GM18498 (cell line): ENCODE results near the gene CD109.
"Not testable (repeated sequence)": the region's sequence is repeated elsewhere in the genome, so short reads cannot be mapped to it uniquely, and the experiment has no call there.

Experiments
- ATAC-seq: cut with Tn5 transposase; IDR thresholded peaks from one replicate; pipeline ENCODE4 v1.9.1; 2021; ENCODE audit warnings: mild to moderate bottlenecking, moderate library complexity; ENCODE audit not compliant: unreplicated experiment

The CD109 gene

GRCh38 chr6:73683574-73683973 is 12.4 kb upstream of the CD109 start:
- ATAC-seq = not testable (repeated sequence)

- no peak for ATAC-seq
Measured at GRCh38 chr6:73688351-73688750, 7.7 kb upstream of the CD109 start.

- no peak for ATAC-seq
Measured at GRCh38 chr6:73690056-73690455, 5.9 kb upstream of the CD109 start.

DNA sequence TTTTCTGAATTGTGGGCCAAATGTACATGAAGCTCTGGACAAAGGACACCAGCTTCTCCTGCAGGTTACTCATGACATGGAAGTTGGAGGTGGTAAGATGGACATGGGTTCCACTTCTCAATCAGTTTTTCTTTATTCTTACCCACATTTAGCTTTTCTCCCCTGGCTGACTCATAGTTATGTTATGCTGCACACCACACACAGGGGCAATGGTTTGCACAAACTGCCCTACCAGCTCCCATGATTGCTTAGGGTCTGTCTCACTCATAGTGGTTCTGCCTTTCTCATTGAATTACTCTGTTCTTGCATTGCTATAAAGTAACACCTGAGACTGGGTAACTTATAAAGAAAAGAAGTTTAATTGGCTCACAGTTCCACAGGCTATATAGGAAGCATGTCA is 4.5 kb upstream of the CD109 start:
- ATAC-seq = no peak

GRCh38 chr6:73694711-73695411 is 1.1 kb upstream of the CD109 start:
- ATAC-seq = no peak

GRCh38 chr6:73696966-73697655 is 1.1 kb downstream of the CD109 start:
- peak; percentile 47 for ATAC-seq

GRCh38 chr6:73699676-73700459 is 3.9 kb downstream of the CD109 start:
- ATAC-seq = no peak

DNA sequence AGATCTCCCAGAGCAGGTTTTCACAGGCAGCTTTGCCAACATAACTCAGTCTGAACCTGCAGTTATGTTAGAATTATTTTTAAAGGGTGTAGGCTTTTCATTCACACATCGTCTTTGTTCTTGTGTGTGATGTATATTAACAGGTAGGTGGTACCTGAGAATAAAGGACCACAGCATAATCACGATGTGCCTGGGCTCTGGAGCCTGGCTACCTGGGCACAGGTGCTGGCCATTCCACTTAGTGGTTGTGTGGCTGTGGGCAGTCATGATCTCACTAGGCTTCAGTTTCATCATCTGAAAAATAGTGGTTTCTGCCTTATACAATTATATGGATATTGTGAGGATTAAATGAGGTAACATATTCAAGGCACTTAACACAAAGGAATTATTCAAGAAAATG is 6.4 kb downstream of the CD109 start:
- no peak for ATAC-seq

GRCh38 chr6:73703466-73703865 is 7.5 kb downstream of the CD109 start:
- no peak for ATAC-seq

GRCh38 chr6:73704260-73704659 is 8.3 kb downstream of the CD109 start:
- ATAC-seq = no peak

DNA sequence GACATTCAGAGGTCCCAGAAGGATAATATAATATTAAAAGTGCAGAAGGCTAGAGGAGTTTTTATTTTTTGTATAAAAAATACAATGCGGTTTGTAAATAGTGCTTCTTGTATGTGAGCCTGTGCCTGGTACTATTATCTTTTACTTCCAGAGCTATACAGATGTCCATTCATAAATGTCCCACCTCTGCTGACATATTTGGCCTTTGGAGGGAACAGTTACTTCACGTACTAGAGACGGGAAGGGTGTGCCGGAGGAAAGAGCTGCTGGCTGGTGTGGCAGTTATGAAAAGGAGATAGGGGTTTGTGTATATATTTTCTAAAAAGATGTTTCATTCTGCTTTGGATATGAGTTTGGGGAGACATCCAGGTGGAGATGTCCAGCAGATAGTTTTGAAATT is 8.8 kb downstream of the CD109 start:
- no peak for ATAC-seq

DNA sequence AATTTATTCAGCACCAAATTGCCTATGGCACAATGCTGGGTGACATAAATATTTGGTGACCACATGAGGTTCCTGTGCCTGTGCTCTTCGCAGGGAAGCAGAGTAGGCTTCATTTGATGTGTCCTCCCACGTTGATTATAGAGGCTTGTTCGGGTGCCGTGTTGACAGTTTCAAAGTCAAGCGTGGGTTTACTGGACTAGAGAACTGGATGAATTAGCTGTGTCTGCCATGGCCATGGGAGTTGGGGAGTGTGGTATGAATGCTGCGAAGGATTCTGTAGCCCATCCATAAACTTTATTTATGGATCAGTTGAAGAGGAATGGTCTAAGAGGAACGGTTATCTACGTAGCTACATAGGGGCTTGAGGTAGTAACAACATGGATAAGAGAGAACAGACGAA is 11.0 kb downstream of the CD109 start:
- no peak for ATAC-seq

- ATAC-seq = no peak
Measured at GRCh38 chr6:73710470-73710869, 14.5 kb downstream of the CD109 start.

GRCh38 chr6:73710948-73711347 is 14.9 kb downstream of the CD109 start:
- ATAC-seq = no peak

DNA sequence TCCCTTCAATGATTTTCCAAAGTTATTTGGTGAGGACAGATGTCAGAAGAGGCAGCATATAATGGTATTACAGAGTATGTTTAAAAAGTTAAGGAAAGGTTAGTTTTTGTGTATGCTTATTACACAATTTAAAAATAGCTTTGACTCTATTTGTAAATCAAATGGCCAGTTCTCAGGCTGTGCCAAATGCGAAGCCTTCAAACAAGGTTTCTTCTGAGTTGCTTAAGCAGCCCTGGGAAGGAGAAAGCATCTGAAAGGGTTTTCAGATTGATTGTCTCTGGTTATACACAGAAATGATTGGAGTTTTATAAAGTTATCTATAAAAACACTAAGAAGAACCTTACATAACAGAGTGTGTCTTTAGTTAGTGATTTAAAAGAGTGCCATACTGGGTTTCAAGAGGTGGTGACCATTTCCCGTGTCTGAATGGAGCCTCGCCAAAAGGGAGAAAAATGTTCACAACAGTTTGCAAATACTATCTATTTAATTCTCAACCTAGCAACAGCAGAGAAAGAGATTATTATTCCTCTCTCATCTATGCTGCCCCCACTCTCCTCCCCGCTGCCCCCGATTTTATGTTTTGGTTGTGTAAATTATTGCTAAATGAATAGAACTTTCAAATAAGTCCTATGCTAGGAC is 16.7 kb downstream of the CD109 start:
- no peak for ATAC-seq

- ATAC-seq = no peak
Measured at GRCh38 chr6:73713426-73714147, 17.6 kb downstream of the CD109 start.

DNA sequence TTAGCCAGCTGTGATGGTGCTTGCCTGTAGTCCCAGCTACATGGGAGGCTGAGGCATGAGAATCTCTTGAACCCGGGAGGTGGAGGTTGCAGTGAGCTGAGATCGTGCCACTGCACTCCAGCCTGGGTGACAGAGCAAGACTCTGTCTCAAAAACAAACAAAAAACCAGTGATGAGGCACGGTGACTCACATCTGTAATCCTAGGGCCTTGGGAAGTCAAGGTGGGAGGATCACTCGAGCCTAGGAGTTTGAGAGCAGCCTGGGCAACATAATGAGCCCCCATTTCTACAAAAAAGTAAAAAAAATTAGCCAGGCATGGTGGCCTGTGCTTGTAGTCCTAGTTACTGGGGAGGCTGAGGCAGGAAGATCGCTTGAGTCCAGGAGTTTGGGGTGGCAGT is 19.1 kb downstream of the CD109 start:
- ATAC-seq = not testable (repeated sequence)

DNA sequence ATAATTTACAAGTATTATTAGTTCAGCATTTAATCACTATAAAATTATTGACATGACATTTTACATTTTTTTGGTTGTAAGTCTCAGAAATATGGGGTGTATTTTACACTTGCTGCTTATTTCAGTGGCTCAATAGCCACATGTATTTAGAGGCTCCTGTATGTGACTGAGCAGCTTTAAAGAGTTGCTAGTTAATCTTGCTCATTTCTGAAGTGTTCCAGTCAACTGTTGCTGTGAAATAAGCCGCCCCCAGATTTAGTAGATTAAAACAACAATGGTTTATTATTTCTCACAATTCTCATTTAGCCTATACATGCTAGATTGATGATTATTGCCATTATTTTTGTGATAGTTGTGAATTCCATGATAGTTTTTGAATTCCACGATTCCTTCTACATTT is 23.0 kb downstream of the CD109 start:
- ATAC-seq = no peak

GRCh38 chr6:73722318-73723060 is 26.5 kb downstream of the CD109 start:
- peak; percentile 73 for ATAC-seq

DNA sequence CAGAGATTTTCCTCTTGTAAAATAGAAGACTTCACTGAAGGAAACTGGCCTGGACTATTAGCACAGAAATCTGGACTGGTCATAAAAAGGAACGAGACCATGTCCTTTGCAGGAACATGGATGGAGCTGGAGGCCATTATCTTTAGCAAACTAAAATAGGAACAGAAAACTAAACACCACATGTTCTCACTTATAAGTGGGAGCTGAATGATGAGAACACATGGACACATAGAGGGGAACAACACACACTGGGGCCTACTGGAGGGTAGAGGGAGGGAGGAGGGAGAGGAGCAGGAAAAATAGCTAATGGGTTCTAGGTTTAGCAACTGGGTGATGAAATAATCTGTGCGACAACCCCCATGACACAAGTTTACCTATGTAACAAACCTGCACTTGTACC is 27.5 kb downstream of the CD109 start:
- not testable (repeated sequence) for ATAC-seq
